ENCODE data around the gene TANC1. TPM values are rescaled to one million over a fixed set of nuclear protein-coding genes. Genes with fewer than 3 reads are reported as not detected.

Gene TANC1
- polyA plus RNA-seq, 1 donor from 2014 or later, result 0.37 TPM

DNA sequence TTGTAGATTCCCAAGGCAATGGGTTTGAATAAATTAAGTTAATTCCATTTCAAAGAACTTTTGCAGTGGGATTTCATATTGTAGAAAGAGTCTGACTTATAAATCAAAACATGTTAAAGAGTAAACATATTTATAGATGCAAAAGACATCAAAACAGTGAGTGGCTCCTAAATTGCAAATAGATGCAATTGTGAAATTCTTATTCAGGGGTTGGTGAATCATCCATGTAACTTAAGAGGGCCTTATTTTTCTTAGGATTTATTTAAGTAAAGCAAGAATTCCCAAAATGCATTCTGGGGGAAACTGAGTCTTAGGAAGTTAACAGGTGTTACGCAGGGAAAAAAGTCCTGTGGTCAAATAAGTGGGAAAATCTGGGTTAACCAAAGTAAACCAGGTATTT is 11.3 kb downstream of the TANC1 start:
- H2AFZ ChIP-seq (ENCODE audit: low read depth, low read length), result no peak overlapping the region
- H3F3A ChIP-seq (ENCODE audit: insufficient read depth, low read length, poor library complexity, severe bottlenecking), result no peaks in the 10 kb centered on the region
- H3K27me3 ChIP-seq (ENCODE audit: insufficient read depth, low read depth, low read length), result no peaks in the 10 kb centered on the region
- no peaks in the 10 kb centered on the region for H3K9me3 ChIP-seq (ENCODE audit: low read length)
- H3K36me3 ChIP-seq (ENCODE audit: insufficient read depth, low read length), result no peaks in the 10 kb centered on the region
- no peaks in the 10 kb centered on the region for H3K79me2 ChIP-seq (replicated peaks; ENCODE audit: insufficient read depth, low read length)
- no peaks in the 10 kb centered on the region for H4K20me1 ChIP-seq (ENCODE audit: insufficient read depth)
- H3K4me2 ChIP-seq (ENCODE audit: low read length), result no peak overlapping the region
- no peak overlapping the region for H3K4me3 ChIP-seq (ENCODE audit: low read length)
- no peak overlapping the region for H3K27ac ChIP-seq (ENCODE audit: low read length)
- no peak overlapping the region for H3K9ac ChIP-seq (ENCODE audit: low read length)
- TF ChIP-seq POLR2AphosphoS5 (IDR thresholded peaks at IDR 0.05) (no peak), EZH2 (IDR thresholded peaks at IDR 0.05; ENCODE audit: borderline replicate concordance, insufficient read depth, low read length, poor library complexity, severe bottlenecking) (no peak), EP300 (conservative IDR thresholded peaks at IDR 0.05; ENCODE audit: poor library complexity, severe bottlenecking) (no peak), TAF1 (IDR thresholded peaks at IDR 0.05; ENCODE audit: low read depth) (no peak), RAD21 (conservative IDR thresholded peaks at IDR 0.05) (no peak), SMC3 (conservative IDR thresholded peaks at IDR 0.05; ENCODE audit: poor library complexity) (no peak), MXI1 (conservative IDR thresholded peaks at IDR 0.05; ENCODE audit: poor library complexity, severe bottlenecking) (no peak)
- TF ChIP-seq, protein P1, sequence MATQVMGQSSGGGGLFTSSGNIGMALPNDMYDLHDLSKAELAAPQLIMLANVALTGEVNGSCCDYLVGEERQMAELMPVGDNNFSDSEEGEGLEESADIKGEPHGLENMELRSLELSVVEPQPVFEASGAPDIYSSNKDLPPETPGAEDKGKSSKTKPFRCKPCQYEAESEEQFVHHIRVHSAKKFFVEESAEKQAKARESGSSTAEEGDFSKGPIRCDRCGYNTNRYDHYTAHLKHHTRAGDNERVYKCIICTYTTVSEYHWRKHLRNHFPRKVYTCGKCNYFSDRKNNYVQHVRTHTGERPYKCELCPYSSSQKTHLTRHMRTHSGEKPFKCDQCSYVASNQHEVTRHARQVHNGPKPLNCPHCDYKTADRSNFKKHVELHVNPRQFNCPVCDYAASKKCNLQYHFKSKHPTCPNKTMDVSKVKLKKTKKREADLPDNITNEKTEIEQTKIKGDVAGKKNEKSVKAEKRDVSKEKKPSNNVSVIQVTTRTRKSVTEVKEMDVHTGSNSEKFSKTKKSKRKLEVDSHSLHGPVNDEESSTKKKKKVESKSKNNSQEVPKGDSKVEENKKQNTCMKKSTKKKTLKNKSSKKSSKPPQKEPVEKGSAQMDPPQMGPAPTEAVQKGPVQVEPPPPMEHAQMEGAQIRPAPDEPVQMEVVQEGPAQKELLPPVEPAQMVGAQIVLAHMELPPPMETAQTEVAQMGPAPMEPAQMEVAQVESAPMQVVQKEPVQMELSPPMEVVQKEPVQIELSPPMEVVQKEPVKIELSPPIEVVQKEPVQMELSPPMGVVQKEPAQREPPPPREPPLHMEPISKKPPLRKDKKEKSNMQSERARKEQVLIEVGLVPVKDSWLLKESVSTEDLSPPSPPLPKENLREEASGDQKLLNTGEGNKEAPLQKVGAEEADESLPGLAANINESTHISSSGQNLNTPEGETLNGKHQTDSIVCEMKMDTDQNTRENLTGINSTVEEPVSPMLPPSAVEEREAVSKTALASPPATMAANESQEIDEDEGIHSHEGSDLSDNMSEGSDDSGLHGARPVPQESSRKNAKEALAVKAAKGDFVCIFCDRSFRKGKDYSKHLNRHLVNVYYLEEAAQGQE (IDR thresholded peaks at IDR 0.05; ENCODE audit: borderline replicate concordance), result no peak
- TF ChIP-seq, protein P2, sequence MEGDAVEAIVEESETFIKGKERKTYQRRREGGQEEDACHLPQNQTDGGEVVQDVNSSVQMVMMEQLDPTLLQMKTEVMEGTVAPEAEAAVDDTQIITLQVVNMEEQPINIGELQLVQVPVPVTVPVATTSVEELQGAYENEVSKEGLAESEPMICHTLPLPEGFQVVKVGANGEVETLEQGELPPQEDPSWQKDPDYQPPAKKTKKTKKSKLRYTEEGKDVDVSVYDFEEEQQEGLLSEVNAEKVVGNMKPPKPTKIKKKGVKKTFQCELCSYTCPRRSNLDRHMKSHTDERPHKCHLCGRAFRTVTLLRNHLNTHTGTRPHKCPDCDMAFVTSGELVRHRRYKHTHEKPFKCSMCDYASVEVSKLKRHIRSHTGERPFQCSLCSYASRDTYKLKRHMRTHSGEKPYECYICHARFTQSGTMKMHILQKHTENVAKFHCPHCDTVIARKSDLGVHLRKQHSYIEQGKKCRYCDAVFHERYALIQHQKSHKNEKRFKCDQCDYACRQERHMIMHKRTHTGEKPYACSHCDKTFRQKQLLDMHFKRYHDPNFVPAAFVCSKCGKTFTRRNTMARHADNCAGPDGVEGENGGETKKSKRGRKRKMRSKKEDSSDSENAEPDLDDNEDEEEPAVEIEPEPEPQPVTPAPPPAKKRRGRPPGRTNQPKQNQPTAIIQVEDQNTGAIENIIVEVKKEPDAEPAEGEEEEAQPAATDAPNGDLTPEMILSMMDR (IDR thresholded peaks at IDR 0.05; ENCODE audit: poor library complexity, severe bottlenecking), result no peak
- H3K9me2 ChIP-seq (ENCODE audit: insufficient read depth, low read length), result no peaks in the 10 kb centered on the region

DNA sequence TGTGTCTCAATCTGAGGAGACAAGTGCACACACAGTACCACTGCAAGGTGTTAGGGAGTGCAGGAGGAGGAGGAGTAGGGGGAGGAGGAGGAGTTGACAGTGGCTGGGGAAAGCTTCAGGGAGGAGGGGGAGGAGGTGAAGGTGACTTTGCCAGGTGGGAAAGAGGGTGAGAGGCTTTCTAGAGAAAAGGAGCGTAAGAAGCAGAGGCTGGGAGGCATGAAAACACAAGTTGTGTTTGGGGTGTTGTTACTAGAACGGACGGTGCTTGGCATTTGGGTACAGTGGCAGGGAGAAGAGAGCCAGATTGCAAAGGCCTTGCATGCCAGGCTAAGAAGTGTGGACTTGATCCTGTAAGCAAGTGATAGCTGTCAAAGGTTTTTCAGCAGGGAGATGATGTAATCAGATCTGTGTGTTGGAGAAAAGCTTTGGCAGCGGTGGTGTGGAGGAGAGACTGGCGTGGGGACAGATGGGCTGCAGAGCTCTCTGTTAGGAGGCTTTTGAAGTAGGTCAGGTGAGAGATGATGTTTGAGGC is 16.2 kb downstream of the TANC1 start:
- H4K20me1 ChIP-seq (ENCODE audit: insufficient read depth), result no peaks in the 10 kb centered on the region
- no peak overlapping the region for H3K4me2 ChIP-seq (ENCODE audit: low read length)
- H3K36me3 ChIP-seq (ENCODE audit: insufficient read depth, low read length), result no peaks in the 10 kb centered on the region
- TF ChIP-seq, protein P1 (IDR thresholded peaks at IDR 0.05; ENCODE audit: borderline replicate concordance), result no peak
- TF ChIP-seq SMC3 (conservative IDR thresholded peaks at IDR 0.05; ENCODE audit: poor library complexity) (no peak), EP300 (conservative IDR thresholded peaks at IDR 0.05; ENCODE audit: poor library complexity, severe bottlenecking) (no peak)
- no peaks in the 10 kb centered on the region for H3K9me3 ChIP-seq (ENCODE audit: low read length)
- no peaks in the 10 kb centered on the region for H3K79me2 ChIP-seq (replicated peaks; ENCODE audit: insufficient read depth, low read length)
- no peaks in the 10 kb centered on the region for H3K27me3 ChIP-seq (ENCODE audit: insufficient read depth, low read depth, low read length)
- H3K9ac ChIP-seq (ENCODE audit: low read length), result no peak overlapping the region
- H3K27ac ChIP-seq (ENCODE audit: low read length), result no peak overlapping the region
- no peaks in the 10 kb centered on the region for H3F3A ChIP-seq (ENCODE audit: insufficient read depth, low read length, poor library complexity, severe bottlenecking)
- no peaks in the 10 kb centered on the region for H3K9me2 ChIP-seq (ENCODE audit: insufficient read depth, low read length)
- H2AFZ ChIP-seq (ENCODE audit: low read depth, low read length), result no peak overlapping the region
- H3K4me3 ChIP-seq (ENCODE audit: low read length), result no peak overlapping the region

Data from neural cell (in vitro differentiated cells).